HepG2 (cell line): ENCODE measurements around the gene QSOX2.

ENCODE experiments used
- CEBPG ChIP-seq: IDR thresholded peaks from 2 replicates; pipeline ENCODE4 v1.6.1; 2016
- CHD2 ChIP-seq: IDR thresholded peaks from 2 replicates; pipeline ENCODE4 v1.6.1; 2011; ENCODE audit warnings: low read depth, low read length, improper control_type of control experiment
- CREB1 ChIP-seq, 2 experiments: fragments of 450-650 bp in 1 of 2; IDR thresholded peaks; 2 replicates each; pipeline ENCODE4 v1.6.1; 2016 to 2017; ENCODE audit warnings: control low read depth in 1 of 2, mild to moderate bottlenecking in 1 of 2, missing compliant biosample characterization in 1 of 2, missing genetic modification characterization in 1 of 2
- MAFF ChIP-seq: IDR thresholded peaks from 2 replicates; pipeline ENCODE4 v1.6.1; 2011; ENCODE audit warnings: low read depth, low read length, improper control_type of control experiment
- ZBTB33 ChIP-seq: sonication (generic); formaldehyde crosslinking; IDR thresholded peaks from 2 replicates; pipeline ENCODE4 v1.4.0; 2020; ENCODE audit warnings: missing genetic modification reagents

GRCh38 chr9:136179101-136179616, 66.5 kb downstream of the QSOX2 start:
- TF ChIP-seq CHD2, result no peak
- no peak for TF ChIP-seq CREB1 (IDR thresholded peaks at IDR 0.05)
- TF ChIP-seq CREB1 (CRISPR knock-in tag; IDR thresholded peaks at IDR 0.05), result no peak
- no peak for TF ChIP-seq ZBTB33
- TF ChIP-seq MAFF, result no peak
- no peak for TF ChIP-seq CEBPG
